Measurements from ENCODE around the gene UQCC3.
"Not testable (repeated sequence)": the region's sequence is repeated elsewhere in the genome, so short reads cannot be mapped to it uniquely, and the experiment has no call there.

DNA sequence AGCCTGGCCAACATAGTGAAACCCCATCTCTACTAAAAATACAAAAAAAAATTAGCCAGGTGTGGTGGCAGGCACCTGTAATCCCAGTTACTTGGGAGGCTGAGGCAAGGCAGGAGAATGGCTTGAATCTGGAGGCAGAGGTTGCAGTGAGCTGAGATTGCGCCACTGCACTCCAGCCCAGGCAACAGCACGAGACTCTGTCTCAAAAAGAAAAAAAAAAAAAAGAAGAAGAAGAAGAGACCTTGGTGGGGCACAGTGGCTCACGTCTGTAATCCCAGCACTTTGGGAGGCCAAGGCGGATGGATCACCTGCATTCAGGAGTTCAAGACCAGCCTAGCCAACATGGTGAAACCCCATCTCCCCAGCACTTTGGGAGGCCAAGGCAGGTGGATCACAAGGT, 32.4 kb downstream of the UQCC3 start:
- TF ChIP-seq, protein P1, sequence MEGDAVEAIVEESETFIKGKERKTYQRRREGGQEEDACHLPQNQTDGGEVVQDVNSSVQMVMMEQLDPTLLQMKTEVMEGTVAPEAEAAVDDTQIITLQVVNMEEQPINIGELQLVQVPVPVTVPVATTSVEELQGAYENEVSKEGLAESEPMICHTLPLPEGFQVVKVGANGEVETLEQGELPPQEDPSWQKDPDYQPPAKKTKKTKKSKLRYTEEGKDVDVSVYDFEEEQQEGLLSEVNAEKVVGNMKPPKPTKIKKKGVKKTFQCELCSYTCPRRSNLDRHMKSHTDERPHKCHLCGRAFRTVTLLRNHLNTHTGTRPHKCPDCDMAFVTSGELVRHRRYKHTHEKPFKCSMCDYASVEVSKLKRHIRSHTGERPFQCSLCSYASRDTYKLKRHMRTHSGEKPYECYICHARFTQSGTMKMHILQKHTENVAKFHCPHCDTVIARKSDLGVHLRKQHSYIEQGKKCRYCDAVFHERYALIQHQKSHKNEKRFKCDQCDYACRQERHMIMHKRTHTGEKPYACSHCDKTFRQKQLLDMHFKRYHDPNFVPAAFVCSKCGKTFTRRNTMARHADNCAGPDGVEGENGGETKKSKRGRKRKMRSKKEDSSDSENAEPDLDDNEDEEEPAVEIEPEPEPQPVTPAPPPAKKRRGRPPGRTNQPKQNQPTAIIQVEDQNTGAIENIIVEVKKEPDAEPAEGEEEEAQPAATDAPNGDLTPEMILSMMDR (IDR thresholded peaks at IDR 0.05): not testable (repeated sequence)
- TF ChIP-seq POLR2A (IDR thresholded peaks at IDR 0.05): not testable (repeated sequence)
